Choroid plexus epithelial cell (primary cell): ENCODE results near the gene BPIFB6.

Experiments
- DNase-seq: peaks from one replicate; pipeline ENCODE4 v3.0.0-alpha.2; 2010; ENCODE audit warnings: low read depth
- H3K4me3 ChIP-seq: 2 replicates; pipeline ENCODE4 v1.5.1; 2011; ENCODE audit warnings: low read depth, mild to moderate bottlenecking, control low read depth, low read length, moderate library complexity
- CTCF ChIP-seq: conservative IDR thresholded peaks from 2 replicates; pipeline ENCODE4 v1.5.1; 2011; ENCODE audit warnings: low read depth, mild to moderate bottlenecking, control low read depth, inconsistent platforms, low read length, moderate library complexity

BPIFB6 gene

GRCh38 chr20:32986331-32986966 lies 45.0 kb upstream of the BPIFB6 start:
- TF ChIP-seq CTCF = no peak
- H3K4me3 ChIP-seq = no peak overlapping the region
- DNase-seq = no peak

- TF ChIP-seq CTCF = no peak
- H3K4me3 ChIP-seq = no peak overlapping the region
- no peak for DNase-seq
These were observed 44.2 kb upstream of the BPIFB6 start for GRCh38 chr20:32987044-32987825.

GRCh38 chr20:32988008-32988407 lies 43.4 kb upstream of the BPIFB6 start:
- no peak for DNase-seq
- H3K4me3 ChIP-seq = no peak overlapping the region
- no peak for TF ChIP-seq CTCF

- H3K4me3 ChIP-seq = no peak overlapping the region
- no peak for TF ChIP-seq CTCF
- DNase-seq = no peak
These were observed 41.8 kb upstream of the BPIFB6 start for GRCh38 chr20:32989507-32990283.

- no peak overlapping the region for H3K4me3 ChIP-seq
- DNase-seq = no peak
- TF ChIP-seq CTCF = no peak
These were observed 41.0 kb upstream of the BPIFB6 start for GRCh38 chr20:32990426-32990825.

GRCh38 chr20:32991383-32991782 lies 40.1 kb upstream of the BPIFB6 start:
- no peak overlapping the region for H3K4me3 ChIP-seq
- no peak for DNase-seq
- TF ChIP-seq CTCF = no peak
